Measurements from ENCODE around the gene WWOX. TPM values are rescaled to one million over a fixed set of nuclear protein-coding genes. Genes with fewer than 3 reads are reported as not detected.

WWOX gene
- total RNA-seq, 1 donor from 2014 or later, result 7.3 TPM

GRCh38 chr16:79150632-79151310, 1051.3 kb downstream of the WWOX start:
- no peaks in the 10 kb centered on the region for H3K9me3 Mint-ChIP-seq (ENCODE audit: unreplicated experiment)
- peaks cover 4% of the 10 kb centered on the region for H3K9me3 ChIP-seq (ENCODE audit: insufficient read depth, low read depth, low read length)
- no peak overlapping the region for H3K9ac ChIP-seq (ENCODE audit: low read length)
- H3K4me3 Mint-ChIP-seq (ENCODE audit: unreplicated experiment), result no peak overlapping the region
- no peak overlapping the region for H3K27ac ChIP-seq (ENCODE audit: low read depth, low read length)
- H4K20me1 ChIP-seq (ENCODE audit: insufficient read depth, low read length), result no peaks in the 10 kb centered on the region
- no peaks in the 10 kb centered on the region for H3K4me1 Mint-ChIP-seq (ENCODE audit: low read depth, unreplicated experiment)
- no peak for FAIRE-seq
- no peaks in the 10 kb centered on the region for H3K27me3 ChIP-seq (ENCODE audit: insufficient read depth, low read length)
- no peak overlapping the region for H3K27ac Mint-ChIP-seq (ENCODE audit: unreplicated experiment)
- no peaks in the 10 kb centered on the region for H3K79me2 ChIP-seq (ENCODE audit: insufficient read depth, low read length)
- H2AFZ ChIP-seq (ENCODE audit: low read depth, low read length), result no peak overlapping the region
- H3K4me3 ChIP-seq (ENCODE audit: insufficient read depth, low read depth, low read length), result no peak overlapping the region
- no peak for DNase-seq (ENCODE audit: low read depth)
- H3K4me2 ChIP-seq (ENCODE audit: low read length), result no peak overlapping the region
- H3K4me1 ChIP-seq (ENCODE audit: insufficient read depth, low read length), result no peaks in the 10 kb centered on the region
- no peaks in the 10 kb centered on the region for H3K36me3 ChIP-seq (ENCODE audit: insufficient read depth, low read length)
- no peak for TF ChIP-seq CTCF (IDR thresholded peaks at IDR 0.05; ENCODE audit: insufficient read depth, low read depth, low read length)
- no peak for TF ChIP-seq EZH2 (IDR thresholded peaks at IDR 0.05; ENCODE audit: insufficient read depth, low read length)
- peaks cover 7% of the 10 kb centered on the region for H3K27me3 Mint-ChIP-seq (ENCODE audit: low read depth, unreplicated experiment)
- no peaks in the 10 kb centered on the region for H3K36me3 Mint-ChIP-seq (ENCODE audit: low read depth, unreplicated experiment)

- no peaks in the 10 kb centered on the region for H3K27me3 ChIP-seq (ENCODE audit: insufficient read depth, low read length)
- H3K4me3 ChIP-seq (ENCODE audit: insufficient read depth, low read depth, low read length), result no peak overlapping the region
- peaks cover 4% of the 10 kb centered on the region for H3K9me3 ChIP-seq (ENCODE audit: insufficient read depth, low read depth, low read length)
- H3K4me1 Mint-ChIP-seq (ENCODE audit: low read depth, unreplicated experiment), result no peaks in the 10 kb centered on the region
- H4K20me1 ChIP-seq (ENCODE audit: insufficient read depth, low read length), result no peaks in the 10 kb centered on the region
- FAIRE-seq (no peak), DNase-seq (ENCODE audit: low read depth) (no peak)
- no peak for TF ChIP-seq CTCF (IDR thresholded peaks at IDR 0.05; ENCODE audit: insufficient read depth, low read depth, low read length)
- no peak for TF ChIP-seq EZH2 (IDR thresholded peaks at IDR 0.05; ENCODE audit: insufficient read depth, low read length)
- no peaks in the 10 kb centered on the region for H3K79me2 ChIP-seq (ENCODE audit: insufficient read depth, low read length)
- no peak overlapping the region for H3K9ac ChIP-seq (ENCODE audit: low read length)
- H3K27ac Mint-ChIP-seq (ENCODE audit: unreplicated experiment), result no peak overlapping the region
- H3K4me3 Mint-ChIP-seq (ENCODE audit: unreplicated experiment), result no peak overlapping the region
- H3K4me1 ChIP-seq (ENCODE audit: insufficient read depth, low read length), result no peaks in the 10 kb centered on the region
- no peaks in the 10 kb centered on the region for H3K36me3 ChIP-seq (ENCODE audit: insufficient read depth, low read length)
- no peak overlapping the region for H2AFZ ChIP-seq (ENCODE audit: low read depth, low read length)
- H3K9me3 Mint-ChIP-seq (ENCODE audit: unreplicated experiment), result no peaks in the 10 kb centered on the region
- H3K4me2 ChIP-seq (ENCODE audit: low read length), result no peak overlapping the region
- H3K27ac ChIP-seq (ENCODE audit: low read depth, low read length), result no peak overlapping the region
- no peaks in the 10 kb centered on the region for H3K36me3 Mint-ChIP-seq (ENCODE audit: low read depth, unreplicated experiment)
- peaks cover 9% of the 10 kb centered on the region for H3K27me3 Mint-ChIP-seq (ENCODE audit: low read depth, unreplicated experiment)
These were observed 1054.6 kb downstream of the WWOX start for GRCh38 chr16:79154086-79154485.

GRCh38 chr16:79155471-79155870, 1056.0 kb downstream of the WWOX start:
- H2AFZ ChIP-seq (ENCODE audit: low read depth, low read length), result no peak overlapping the region
- Mint-ChIP-seq H3K4me3 (ENCODE audit: unreplicated experiment) (no peak overlapping the region), H3K9me3 (ENCODE audit: unreplicated experiment) (no peaks in the 10 kb centered on the region), H3K27me3 (ENCODE audit: low read depth, unreplicated experiment) (peaks cover 13% of the 10 kb centered on the region), H3K27ac (ENCODE audit: unreplicated experiment) (no peak overlapping the region), H3K36me3 (ENCODE audit: low read depth, unreplicated experiment) (no peaks in the 10 kb centered on the region), H3K4me1 (ENCODE audit: low read depth, unreplicated experiment) (no peaks in the 10 kb centered on the region)
- DNase-seq (ENCODE audit: low read depth) (no peak), FAIRE-seq (no peak)
- no peak overlapping the region for H3K27ac ChIP-seq (ENCODE audit: low read depth, low read length)
- no peaks in the 10 kb centered on the region for H4K20me1 ChIP-seq (ENCODE audit: insufficient read depth, low read length)
- H3K9me3 ChIP-seq (ENCODE audit: insufficient read depth, low read depth, low read length), result peaks cover 4% of the 10 kb centered on the region
- no peaks in the 10 kb centered on the region for H3K27me3 ChIP-seq (ENCODE audit: insufficient read depth, low read length)
- H3K4me2 ChIP-seq (ENCODE audit: low read length), result no peak overlapping the region
- no peak overlapping the region for H3K9ac ChIP-seq (ENCODE audit: low read length)
- no peak overlapping the region for H3K4me3 ChIP-seq (ENCODE audit: insufficient read depth, low read depth, low read length)
- TF ChIP-seq CTCF (IDR thresholded peaks at IDR 0.05; ENCODE audit: insufficient read depth, low read depth, low read length), result no peak
- no peak for TF ChIP-seq EZH2 (IDR thresholded peaks at IDR 0.05; ENCODE audit: insufficient read depth, low read length)
- H3K36me3 ChIP-seq (ENCODE audit: insufficient read depth, low read length), result no peaks in the 10 kb centered on the region
- no peaks in the 10 kb centered on the region for H3K79me2 ChIP-seq (ENCODE audit: insufficient read depth, low read length)
- H3K4me1 ChIP-seq (ENCODE audit: insufficient read depth, low read length), result no peaks in the 10 kb centered on the region
